ENCODE measurements around the gene GLIS1.

DNA sequence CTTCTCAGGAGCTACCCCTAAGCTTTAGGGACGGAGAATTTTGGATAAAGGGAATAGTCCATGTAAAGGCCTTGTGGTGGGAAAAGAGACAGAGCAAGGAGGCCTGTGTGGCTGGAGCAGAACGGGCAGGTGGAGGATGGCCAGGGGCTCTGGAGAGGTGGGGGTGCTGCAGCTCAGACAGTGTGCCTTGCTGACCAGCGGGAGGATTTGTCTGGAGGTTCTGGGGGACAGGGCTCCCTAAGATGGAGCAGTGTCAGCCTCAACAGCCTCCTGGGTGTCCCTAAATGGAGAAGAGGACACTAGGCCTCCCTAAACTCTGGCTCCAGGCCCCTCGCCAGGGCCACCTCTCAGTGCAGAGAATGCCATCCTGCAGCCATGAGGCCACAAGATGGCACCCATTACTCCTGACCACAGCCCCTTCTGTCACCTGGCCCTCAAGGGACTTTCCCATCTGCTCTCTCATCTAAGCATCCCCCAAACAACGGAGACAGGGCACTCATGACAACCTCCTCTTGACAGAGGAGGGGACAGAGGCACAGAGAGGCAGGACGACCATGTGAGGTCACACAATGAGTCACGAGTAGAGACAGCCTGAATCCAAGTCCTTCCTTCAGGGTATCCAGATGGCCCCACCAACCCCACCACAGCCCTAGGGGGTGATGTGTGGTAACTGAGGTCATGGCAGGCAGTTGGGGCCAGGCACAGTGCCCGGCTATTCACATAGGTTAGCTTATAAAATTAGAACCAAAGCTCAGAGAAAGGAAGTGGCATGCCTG, 185.0 kb downstream of the GLIS1 start:
- TF ChIP-seq, protein P1, sequence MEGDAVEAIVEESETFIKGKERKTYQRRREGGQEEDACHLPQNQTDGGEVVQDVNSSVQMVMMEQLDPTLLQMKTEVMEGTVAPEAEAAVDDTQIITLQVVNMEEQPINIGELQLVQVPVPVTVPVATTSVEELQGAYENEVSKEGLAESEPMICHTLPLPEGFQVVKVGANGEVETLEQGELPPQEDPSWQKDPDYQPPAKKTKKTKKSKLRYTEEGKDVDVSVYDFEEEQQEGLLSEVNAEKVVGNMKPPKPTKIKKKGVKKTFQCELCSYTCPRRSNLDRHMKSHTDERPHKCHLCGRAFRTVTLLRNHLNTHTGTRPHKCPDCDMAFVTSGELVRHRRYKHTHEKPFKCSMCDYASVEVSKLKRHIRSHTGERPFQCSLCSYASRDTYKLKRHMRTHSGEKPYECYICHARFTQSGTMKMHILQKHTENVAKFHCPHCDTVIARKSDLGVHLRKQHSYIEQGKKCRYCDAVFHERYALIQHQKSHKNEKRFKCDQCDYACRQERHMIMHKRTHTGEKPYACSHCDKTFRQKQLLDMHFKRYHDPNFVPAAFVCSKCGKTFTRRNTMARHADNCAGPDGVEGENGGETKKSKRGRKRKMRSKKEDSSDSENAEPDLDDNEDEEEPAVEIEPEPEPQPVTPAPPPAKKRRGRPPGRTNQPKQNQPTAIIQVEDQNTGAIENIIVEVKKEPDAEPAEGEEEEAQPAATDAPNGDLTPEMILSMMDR (conservative IDR thresholded peaks at IDR 0.05) = no peak
- no peak for TF ChIP-seq EZH2 (IDR thresholded peaks at IDR 0.05; ENCODE audit: low read depth)

Data from PC-9 (cell line).